ENCODE data around the gene DEPDC5.

The DEPDC5 gene

GRCh38 chr22:31953261-31953660, 199.4 kb downstream of the DEPDC5 start:
- no peak for DNase-seq

- DNase-seq = no peak
Measured at GRCh38 chr22:31954535-31955523, 201.0 kb downstream of the DEPDC5 start.

- no peak for DNase-seq
Measured at GRCh38 chr22:31956360-31956759, 202.5 kb downstream of the DEPDC5 start.
